Measurements from ENCODE around the gene PKD1L1.

GRCh38 chr7:47988496-47989386 lies 40.5 kb upstream of the PKD1L1 start:
- peak in 1 of 6 experiments; percentile 24 for TF ChIP-seq CTCF (IDR thresholded peaks at IDR 0.05)
- TF ChIP-seq POLR2A (IDR thresholded peaks at IDR 0.05), result no peak

Measured in adrenal gland (tissue), 5 donors.